ENCODE data around the gene IFIT3. TPM values are rescaled to one million over a fixed set of nuclear protein-coding genes. Genes with fewer than 3 reads are reported as not detected.
"Not testable (repeated sequence)": the region's sequence is repeated elsewhere in the genome, so short reads cannot be mapped to it uniquely, and the experiment has no call there.

The IFIT3 gene
- total RNA-seq, 2 donors from 2014 or later: 2.3 to 3.9 TPM

DNA sequence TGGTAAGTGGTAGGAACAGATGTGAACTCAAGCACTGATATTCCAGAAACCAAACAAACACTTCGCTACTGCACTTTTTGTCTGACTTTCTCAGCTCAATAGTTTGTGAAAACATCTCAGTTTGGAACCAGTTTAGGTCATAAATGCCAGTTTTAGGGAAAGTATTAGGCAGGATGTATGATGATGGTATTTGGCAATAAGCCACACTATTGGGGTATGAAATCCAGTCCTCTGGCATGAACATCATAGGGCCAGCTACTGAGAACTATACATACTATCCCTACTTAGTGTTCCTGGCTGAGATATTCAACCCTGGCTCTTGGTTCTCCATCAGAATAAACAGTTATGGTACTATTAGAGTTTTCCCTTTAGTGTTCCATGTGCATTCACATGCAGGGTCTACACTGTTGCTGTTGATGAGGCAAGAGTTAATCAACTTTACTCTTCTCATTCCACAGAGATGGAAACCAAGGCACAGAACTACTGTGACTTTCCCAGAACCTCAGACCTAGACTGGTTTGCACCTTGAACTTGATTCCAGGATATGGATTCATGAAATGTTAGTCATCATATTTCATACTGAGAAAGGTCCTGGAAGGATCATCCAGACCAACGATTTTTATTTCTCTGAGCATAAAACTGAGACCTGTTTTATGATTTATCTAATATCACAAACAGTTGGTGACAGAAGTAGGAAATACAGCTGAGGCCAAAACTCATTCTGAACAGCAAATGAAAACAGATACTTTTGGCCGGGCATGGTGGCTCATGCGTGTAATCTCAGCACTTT lies 46.0 kb upstream of the IFIT3 start:
- WGBS, 2 donors: 74 to 75% methylated on average over 4 of the region's 4 CpGs
- ATAC-seq: no peak
- no peaks in the 10 kb centered on the region for H3K9me3 ChIP-seq
- H3K36me3 ChIP-seq (replicated peaks in 1 of 2; ENCODE audit: insufficient read depth in 1 of 2, low read depth in 2 of 2): no peaks in the 10 kb centered on the region
- no peak for DNase-seq
- peaks cover 33% of the 10 kb centered on the region for H3K4me1 ChIP-seq
- no peak overlapping the region for H3K4me3 ChIP-seq
- no peak overlapping the region for H3K27ac ChIP-seq
- no peaks in the 10 kb centered on the region for H3K27me3 ChIP-seq
- TF ChIP-seq, protein P1, sequence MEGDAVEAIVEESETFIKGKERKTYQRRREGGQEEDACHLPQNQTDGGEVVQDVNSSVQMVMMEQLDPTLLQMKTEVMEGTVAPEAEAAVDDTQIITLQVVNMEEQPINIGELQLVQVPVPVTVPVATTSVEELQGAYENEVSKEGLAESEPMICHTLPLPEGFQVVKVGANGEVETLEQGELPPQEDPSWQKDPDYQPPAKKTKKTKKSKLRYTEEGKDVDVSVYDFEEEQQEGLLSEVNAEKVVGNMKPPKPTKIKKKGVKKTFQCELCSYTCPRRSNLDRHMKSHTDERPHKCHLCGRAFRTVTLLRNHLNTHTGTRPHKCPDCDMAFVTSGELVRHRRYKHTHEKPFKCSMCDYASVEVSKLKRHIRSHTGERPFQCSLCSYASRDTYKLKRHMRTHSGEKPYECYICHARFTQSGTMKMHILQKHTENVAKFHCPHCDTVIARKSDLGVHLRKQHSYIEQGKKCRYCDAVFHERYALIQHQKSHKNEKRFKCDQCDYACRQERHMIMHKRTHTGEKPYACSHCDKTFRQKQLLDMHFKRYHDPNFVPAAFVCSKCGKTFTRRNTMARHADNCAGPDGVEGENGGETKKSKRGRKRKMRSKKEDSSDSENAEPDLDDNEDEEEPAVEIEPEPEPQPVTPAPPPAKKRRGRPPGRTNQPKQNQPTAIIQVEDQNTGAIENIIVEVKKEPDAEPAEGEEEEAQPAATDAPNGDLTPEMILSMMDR (IDR thresholded peaks at IDR 0.05): no peak
- no peak for TF ChIP-seq POLR2A (IDR thresholded peaks at IDR 0.05)
- intact Hi-C loops (cut with DNase I): no loop called here

DNA sequence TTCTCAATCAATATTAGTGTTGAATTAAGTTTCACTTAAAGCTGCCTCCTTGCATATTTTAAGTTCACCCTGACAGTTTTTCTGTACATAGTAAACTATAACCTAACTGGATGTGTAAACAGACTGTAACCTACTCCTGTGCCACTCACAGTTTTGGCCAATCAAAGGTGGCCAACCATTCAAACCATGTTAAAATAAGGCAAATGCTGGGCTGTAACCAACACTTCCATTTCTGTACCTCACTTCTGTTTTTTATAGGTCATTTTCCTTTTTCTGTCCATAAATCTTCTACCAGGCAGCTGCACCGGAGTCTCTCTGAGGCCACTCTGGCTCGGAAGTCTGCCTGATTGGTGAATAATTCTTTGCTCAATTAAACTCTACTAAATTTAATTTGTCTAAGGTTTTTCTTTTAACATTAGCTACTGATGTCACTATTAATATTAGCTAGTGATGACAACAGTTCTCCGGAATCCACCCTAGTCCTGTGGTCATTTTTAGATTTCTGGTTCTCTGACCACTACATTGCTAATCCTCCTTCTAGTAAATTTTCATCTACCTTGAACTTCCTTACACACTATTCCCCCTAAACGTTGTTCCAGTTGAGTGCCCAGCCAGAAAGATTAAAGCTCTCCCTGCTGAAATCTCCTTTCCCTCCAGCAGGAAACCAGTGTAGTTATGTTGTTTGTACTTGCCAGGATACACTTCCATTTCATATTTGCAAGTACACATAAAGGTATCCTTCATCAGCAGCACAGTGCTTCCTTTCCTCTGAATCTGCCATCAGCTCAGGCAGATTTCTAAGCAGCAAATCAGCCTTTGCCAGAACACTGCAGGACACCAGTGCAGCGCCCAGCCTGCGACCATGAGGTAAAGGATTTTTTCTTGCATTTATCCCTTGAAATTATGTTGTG lies 44.5 kb upstream of the IFIT3 start:
- H3K4me3 ChIP-seq: no peak overlapping the region
- no peaks in the 10 kb centered on the region for H3K27me3 ChIP-seq
- H3K36me3 ChIP-seq (replicated peaks in 1 of 2; ENCODE audit: insufficient read depth in 1 of 2, low read depth in 2 of 2): no peaks in the 10 kb centered on the region
- 44 to 54% methylated on average over 6 of the region's 6 CpGs for WGBS, 2 donors
- DNase-seq (no peak), ATAC-seq (peak; percentile 52)
- intact Hi-C loops (cut with DNase I): no loop called here
- H3K27ac ChIP-seq: peak overlapping the region; percentile 36 to 76 (median 58)
- no peaks in the 10 kb centered on the region for H3K9me3 ChIP-seq
- TF ChIP-seq POLR2A (IDR thresholded peaks at IDR 0.05): no peak
- TF ChIP-seq, protein P1 (IDR thresholded peaks at IDR 0.05): no peak
- peaks cover 21% of the 10 kb centered on the region for H3K4me1 ChIP-seq

DNA sequence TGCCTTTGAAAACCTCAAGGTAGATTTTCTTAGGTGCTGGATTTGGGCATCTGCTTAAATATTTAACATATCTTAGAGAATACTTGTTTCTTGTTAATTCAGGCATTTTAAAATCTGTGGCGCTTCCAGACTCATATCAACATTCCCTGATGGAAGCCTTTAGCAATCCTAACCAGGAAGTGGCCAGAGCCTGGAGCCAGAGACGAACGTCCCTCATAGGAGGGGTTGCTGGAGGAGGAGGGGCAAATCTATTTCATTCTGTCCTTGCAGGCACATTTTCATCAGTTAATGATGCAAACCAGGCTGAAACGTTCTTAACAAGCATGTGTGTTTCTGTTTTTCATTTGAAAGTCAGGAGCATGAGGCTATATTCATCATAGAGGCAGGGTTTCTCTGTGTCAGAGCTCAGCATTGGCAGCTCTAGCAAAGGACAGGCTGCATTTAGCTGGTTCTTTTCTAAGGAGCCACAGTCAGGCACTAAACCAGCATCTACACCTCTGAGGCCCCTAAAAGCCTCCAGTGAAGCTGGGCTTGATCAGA lies 43.8 kb upstream of the IFIT3 start:
- H3K27ac ChIP-seq: peak overlapping the region; percentile 36 to 76 (median 58)
- intact Hi-C loops (cut with DNase I): no loop called here
- DNase-seq: peak; percentile 30 to 58 (median 52)
- H3K9me3 ChIP-seq: no peaks in the 10 kb centered on the region
- peaks cover 17% of the 10 kb centered on the region for H3K4me1 ChIP-seq
- no peaks in the 10 kb centered on the region for H3K27me3 ChIP-seq
- H3K36me3 ChIP-seq (replicated peaks in 1 of 2; ENCODE audit: insufficient read depth in 1 of 2, low read depth in 2 of 2): no peaks in the 10 kb centered on the region
- TF ChIP-seq, protein P1 (IDR thresholded peaks at IDR 0.05): no peak
- TF ChIP-seq POLR2A (IDR thresholded peaks at IDR 0.05): no peak
- peak; percentile 84 for ATAC-seq
- 33 to 36% methylated on average over 4 of the region's 4 CpGs for WGBS, 2 donors
- H3K4me3 ChIP-seq: no peak overlapping the region

DNA sequence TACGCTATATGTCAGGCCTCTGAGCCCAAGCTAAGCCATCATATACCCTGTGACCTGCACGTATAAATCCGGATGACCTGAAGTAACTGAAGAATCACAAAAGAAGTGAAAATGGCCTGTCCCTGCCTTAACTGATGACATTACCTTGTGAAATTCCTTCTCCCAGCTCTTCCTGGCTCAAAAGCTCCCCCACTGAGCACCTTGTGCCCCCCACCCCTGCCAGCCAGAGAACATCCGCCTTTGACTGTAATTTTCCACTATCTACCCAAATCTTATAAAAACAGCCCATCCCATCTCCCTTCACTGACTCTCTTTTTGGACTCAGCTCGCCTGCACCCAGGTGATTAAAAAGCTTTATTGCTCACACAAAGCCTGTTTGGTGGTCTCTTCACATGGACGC lies 43.1 kb upstream of the IFIT3 start:
- intact Hi-C loops (cut with DNase I); H3K9me3 ChIP-seq; ATAC-seq; H3K27me3 ChIP-seq; H3K4me1 ChIP-seq; DNase-seq; H3K4me3 ChIP-seq; H3K36me3 ChIP-seq (replicated peaks in 1 of 2; ENCODE audit: insufficient read depth in 1 of 2, low read depth in 2 of 2): not testable (repeated sequence)
- WGBS, 2 donors: 87 to 92% methylated on average over 6 of the region's 6 CpGs
- H3K27ac ChIP-seq: peak overlapping the region in 2 of 4 donors; percentile 43 to 76

DNA sequence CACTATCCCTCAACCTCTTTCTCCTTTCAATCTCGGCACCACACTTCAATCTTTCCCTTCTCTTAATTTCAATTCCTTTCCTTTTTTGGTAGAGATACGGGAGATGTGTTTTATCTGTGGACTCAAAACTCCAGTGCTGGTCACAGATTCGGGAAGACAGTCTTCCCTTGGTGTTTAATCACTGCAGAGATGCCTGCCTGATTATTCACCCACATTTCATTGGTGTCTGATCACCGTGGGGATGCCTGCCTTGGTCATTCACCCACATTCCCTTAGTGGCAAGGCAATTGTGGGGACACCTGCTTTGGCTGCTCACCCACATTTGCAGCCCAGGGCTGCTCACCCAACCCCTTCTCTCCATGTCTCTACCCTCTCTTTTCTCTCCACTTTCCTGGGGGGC lies 42.5 kb upstream of the IFIT3 start:
- ATAC-seq; H3K4me3 ChIP-seq; H3K4me1 ChIP-seq; intact Hi-C loops (cut with DNase I); DNase-seq; H3K9me3 ChIP-seq; H3K36me3 ChIP-seq (replicated peaks in 1 of 2; ENCODE audit: insufficient read depth in 1 of 2, low read depth in 2 of 2); H3K27ac ChIP-seq; H3K27me3 ChIP-seq: not testable (repeated sequence)
- 78 to 81% methylated on average over 4 of the region's 4 CpGs for WGBS, 2 donors

Data from body of pancreas (tissue), 4 donors.